HFF-Myc (cell line): Measurements from ENCODE around the gene RPS14.
A peak's percentile ranks its signal among the peaks of the same experiment; 100 is the strongest.
"Not testable (repeated sequence)": the region's sequence is repeated elsewhere in the genome, so short reads cannot be mapped to it uniquely, and the experiment has no call there.

Source experiments
- DNase-seq: peaks from one replicate; pipeline ENCODE4 v3.0.0-alpha.2; 2011; ENCODE audit warnings: low read depth; ENCODE audit errors: extremely low read depth
- H3K4me3 ChIP-seq: replicated peaks from 2 replicates; pipeline ENCODE4 v1.5.1; 2011; ENCODE audit warnings: low read depth, mild to moderate bottlenecking, control low read depth, low read length
- CTCF ChIP-seq: IDR thresholded peaks from 2 replicates; pipeline ENCODE4 v1.5.1; 2012; ENCODE audit warnings: mild to moderate bottlenecking, low read depth, low read length, control low read depth; ENCODE audit errors: missing control alignments

Gene RPS14

DNA sequence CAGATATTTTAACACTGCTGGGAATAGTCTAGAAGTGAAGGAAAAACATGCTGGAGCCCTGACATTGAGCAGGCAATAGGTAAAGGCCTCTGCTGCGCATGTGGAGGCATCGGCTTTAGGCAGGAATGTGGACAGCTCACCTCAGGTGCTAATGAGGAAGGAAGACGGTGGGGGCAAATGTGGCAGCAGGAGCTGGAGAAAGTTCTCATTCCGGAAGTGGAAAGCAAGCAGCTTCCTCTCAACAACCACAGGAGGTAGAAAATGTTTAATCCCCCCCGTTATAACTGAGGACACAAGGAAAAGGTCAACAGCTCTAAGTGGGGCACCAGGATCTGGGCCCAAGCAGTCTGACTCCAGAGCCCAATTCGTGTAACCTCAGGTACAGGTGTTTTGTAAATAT is 7.6 kb upstream of the RPS14 start:
- no peak overlapping the region for H3K4me3 ChIP-seq
- TF ChIP-seq CTCF: no peak
- DNase-seq: no peak

- TF ChIP-seq CTCF: no peak
- no peak for DNase-seq
- H3K4me3 ChIP-seq: no peak overlapping the region
These were observed 5.1 kb upstream of the RPS14 start for GRCh38 chr5:150454492-150455229.

DNA sequence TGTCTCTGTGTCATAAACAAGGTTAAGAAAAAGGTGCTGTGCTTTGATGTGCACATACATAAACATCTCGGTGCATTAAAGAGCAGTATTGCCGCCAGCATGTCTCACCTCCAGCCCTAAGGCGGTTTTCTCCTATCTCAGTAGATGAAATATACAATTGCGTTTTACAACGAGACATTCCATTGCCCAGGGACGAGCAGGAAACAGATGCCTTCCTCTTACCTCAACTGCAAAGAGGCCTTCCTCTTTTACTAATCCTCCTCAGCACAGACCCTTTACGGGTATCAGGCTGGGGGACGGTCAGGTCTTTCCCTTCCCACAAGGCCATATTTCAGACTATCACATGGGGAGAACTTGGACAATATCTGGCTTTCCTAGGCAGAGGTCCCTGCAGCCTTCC is 4.5 kb upstream of the RPS14 start:
- H3K4me3 ChIP-seq, DNase-seq: not testable (repeated sequence)

GRCh38 chr5:150452914-150453313 is 3.4 kb upstream of the RPS14 start:
- TF ChIP-seq CTCF: no peak
- no peak overlapping the region for H3K4me3 ChIP-seq
- no peak for DNase-seq

DNA sequence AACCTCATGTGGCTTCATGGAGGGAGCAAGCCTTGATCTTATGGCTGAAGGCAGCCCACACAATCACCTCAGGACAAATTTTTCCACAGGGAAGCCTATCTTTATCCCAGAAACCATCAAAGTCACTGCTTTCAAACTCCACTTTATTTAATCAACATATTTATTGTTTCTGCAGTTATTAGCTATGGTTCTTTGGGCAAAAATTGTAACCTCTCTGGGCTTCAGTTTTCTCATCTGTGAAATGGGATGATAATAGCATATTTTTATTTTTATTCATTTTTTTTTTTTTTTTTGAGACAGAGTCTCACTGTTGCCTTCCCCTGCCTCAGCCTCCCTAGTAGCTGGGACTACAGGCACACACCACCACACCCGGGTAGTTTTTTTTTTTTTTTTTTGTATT is 2.1 kb upstream of the RPS14 start:
- no peak for TF ChIP-seq CTCF
- no peak for DNase-seq
- no peak overlapping the region for H3K4me3 ChIP-seq

- no peak for DNase-seq
- TF ChIP-seq CTCF: no peak
- H3K4me3 ChIP-seq: peak overlapping the region; percentile 100
These were observed 505 bp downstream of the RPS14 start for GRCh38 chr5:150448952-150449516.

- no peak for DNase-seq
- H3K4me3 ChIP-seq: peak overlapping the region; percentile 100
- no peak for TF ChIP-seq CTCF
These were observed 1.2 kb downstream of the RPS14 start for GRCh38 chr5:150448334-150448733.
